HepG2 (cell line): ENCODE results near the gene PSEN2.

Source experiments
- CTCF ChIP-seq: sonication (generic); formaldehyde crosslinking; IDR thresholded peaks from 2 replicates; pipeline ENCODE4 v1.5.0; 2020; ENCODE audit warnings: mild to moderate bottlenecking, missing genetic modification reagents, moderate library complexity
- EP300 ChIP-seq, 3 experiments: sonication (generic) in 1 of 3; formaldehyde crosslinking in 1 of 3; IDR thresholded peaks; 2 replicates each; pipeline versions ENCODE4 v1.5.1 to v1.6.1; 2011 to 2020; ENCODE audit warnings: low read depth in 2 of 3, low read length in 2 of 3, borderline replicate concordance in 1 of 3, improper control_type of control experiment in 1 of 3, mild to moderate bottlenecking in 1 of 3, missing genetic modification reagents in 1 of 3, moderate library complexity in 1 of 3
- LBX2 ChIP-seq: sonication (generic); formaldehyde crosslinking; IDR thresholded peaks from 2 replicates; pipeline ENCODE4 v1.5.0; 2020; ENCODE audit warnings: missing genetic modification reagents, mild to moderate bottlenecking, borderline replicate concordance
- SMAD3 ChIP-seq: sonication (generic); formaldehyde crosslinking; IDR thresholded peaks from 2 replicates; pipeline ENCODE4 v1.4.0; 2020; ENCODE audit warnings: missing genetic modification reagents

GRCh38 chr1:226940029-226940805, 69.8 kb downstream of the PSEN2 start, which contains the start of gene COQ8A:
- TF ChIP-seq SMAD3 (peak; percentile 72; the same call in 1 of the 2 replicates), CTCF (CRISPR knock-in tag) (peak; percentile 34; the same call in 1 of the 2 replicates), LBX2 (CRISPR knock-in tag) (peak; percentile 82; the same call in 1 of the 2 replicates), EP300 (IDR thresholded peaks at IDR 0.05; ENCODE audit: low read depth in 2 of 2, low read length in 2 of 2) (no peak), EP300 (CRISPR knock-in tag; IDR thresholded peaks at IDR 0.05; ENCODE audit: borderline replicate concordance) (no peak; the same call in 1 of the 2 replicates)
